Skin of body (tissue), 2 donors: Measurements from ENCODE around the gene CST7. TPM values are rescaled to one million over a fixed set of nuclear protein-coding genes. Genes with fewer than 3 reads are reported as not detected.
"Not testable (repeated sequence)": the region's sequence is repeated elsewhere in the genome, so short reads cannot be mapped to it uniquely, and the experiment has no call there.

Source experiments
- DNase-seq: peaks from one replicate; lab custom pipeline; 2025; lab: John Stamatoyannopoulos, UW
- total RNA-seq: library from RNA; depleted of rRNA; stranded (reverse); fragments of >200 nt; gene quantifications from one replicate; pipeline ENCODE4 v1.2.3, GENCODE V29; 2014

The CST7 gene
- total RNA-seq, 1 donor from 2014 or later = 9.4 TPM

DNA sequence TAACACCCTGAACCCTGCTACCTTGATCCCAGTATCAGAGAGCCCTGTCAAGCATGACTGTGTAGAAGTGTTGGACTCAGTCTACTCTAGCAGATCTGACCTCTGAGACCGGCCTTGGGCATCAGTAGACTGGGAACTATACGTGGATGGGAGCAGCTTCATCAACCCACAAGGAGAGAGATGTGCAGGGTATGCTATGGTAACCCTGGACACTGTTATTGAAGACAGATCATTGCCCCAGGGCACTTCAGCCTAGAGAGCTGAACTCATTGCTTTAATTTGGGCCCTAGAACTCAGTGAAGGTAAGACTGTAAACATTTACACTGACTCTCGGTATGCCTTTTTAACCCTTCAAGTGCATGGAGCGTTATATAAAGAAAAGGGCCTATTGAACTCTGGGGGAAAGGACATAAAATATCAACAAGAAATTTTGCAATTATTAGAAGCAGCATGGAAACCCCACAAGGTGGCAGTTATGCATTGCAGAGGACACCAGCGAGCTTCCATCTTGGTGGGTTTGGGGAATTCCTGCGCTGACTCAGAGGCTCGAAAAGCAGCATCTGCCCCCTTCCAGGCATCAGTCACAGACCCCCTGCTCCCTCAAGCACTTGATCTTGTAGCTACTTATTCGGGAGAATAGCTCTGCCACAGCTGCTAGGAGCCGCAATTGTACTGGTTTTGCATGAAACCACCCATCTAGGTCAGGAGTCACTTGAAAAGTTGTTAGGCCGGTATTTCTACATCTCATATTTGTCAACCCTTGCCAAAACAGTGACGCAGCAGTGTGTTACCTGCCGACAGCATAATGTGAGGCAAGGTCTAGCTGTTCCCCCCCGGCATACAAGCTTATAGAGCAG lies 19.0 kb upstream of the CST7 start:
- DNase-seq = peak; percentile 26

- not testable (repeated sequence) for DNase-seq
Observed at GRCh38 chr20:24930724-24931688, 18.1 kb upstream of the CST7 start.

GRCh38 chr20:24931893-24932292 lies 17.2 kb upstream of the CST7 start:
- not testable (repeated sequence) for DNase-seq

- DNase-seq = no peak
Observed at GRCh38 chr20:24933266-24933908, 15.7 kb upstream of the CST7 start.

- DNase-seq = no peak
Observed at GRCh38 chr20:24934101-24934661, 14.9 kb upstream of the CST7 start.

DNA sequence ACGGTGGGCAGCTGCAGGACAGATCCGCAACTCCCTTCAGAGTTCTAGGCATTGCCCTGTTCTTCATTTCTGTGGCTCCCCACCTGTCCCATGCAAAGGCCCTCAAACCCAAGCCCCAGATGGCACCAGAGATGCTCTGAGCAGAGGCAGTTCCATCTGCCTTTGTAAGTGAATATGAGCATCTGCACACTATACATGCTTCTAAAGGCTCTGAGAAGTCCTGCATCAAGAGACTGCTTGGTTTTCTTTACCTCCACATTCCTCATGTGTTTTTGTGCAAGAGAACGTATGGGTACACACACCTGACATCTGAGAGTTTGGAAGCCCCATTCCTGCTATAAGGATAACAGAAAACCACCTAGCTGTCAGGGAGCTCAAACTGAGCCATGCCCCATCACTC lies 14.4 kb upstream of the CST7 start:
- DNase-seq = no peak

DNA sequence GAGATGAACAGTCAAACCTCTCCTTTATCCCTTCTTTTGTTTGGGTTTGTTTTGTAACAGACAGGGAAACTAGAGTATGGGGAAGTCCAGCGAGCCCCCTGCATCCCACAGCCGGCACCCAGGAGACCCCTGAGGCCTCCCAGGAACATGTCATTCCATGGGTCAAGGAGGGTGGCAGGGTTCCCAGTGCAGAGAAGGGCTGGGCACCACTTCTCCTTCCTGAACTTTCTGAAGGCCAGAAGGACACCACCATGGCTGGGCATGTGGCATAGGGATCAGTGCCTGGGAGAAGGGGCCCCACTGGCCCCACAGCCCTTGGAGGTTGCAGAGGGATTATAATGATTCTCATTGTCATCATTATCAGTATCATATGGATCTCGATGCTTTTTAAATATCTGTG lies 13.9 kb upstream of the CST7 start:
- DNase-seq = no peak

- DNase-seq = no peak
Observed at GRCh38 chr20:24935766-24936525, 13.1 kb upstream of the CST7 start.

DNA sequence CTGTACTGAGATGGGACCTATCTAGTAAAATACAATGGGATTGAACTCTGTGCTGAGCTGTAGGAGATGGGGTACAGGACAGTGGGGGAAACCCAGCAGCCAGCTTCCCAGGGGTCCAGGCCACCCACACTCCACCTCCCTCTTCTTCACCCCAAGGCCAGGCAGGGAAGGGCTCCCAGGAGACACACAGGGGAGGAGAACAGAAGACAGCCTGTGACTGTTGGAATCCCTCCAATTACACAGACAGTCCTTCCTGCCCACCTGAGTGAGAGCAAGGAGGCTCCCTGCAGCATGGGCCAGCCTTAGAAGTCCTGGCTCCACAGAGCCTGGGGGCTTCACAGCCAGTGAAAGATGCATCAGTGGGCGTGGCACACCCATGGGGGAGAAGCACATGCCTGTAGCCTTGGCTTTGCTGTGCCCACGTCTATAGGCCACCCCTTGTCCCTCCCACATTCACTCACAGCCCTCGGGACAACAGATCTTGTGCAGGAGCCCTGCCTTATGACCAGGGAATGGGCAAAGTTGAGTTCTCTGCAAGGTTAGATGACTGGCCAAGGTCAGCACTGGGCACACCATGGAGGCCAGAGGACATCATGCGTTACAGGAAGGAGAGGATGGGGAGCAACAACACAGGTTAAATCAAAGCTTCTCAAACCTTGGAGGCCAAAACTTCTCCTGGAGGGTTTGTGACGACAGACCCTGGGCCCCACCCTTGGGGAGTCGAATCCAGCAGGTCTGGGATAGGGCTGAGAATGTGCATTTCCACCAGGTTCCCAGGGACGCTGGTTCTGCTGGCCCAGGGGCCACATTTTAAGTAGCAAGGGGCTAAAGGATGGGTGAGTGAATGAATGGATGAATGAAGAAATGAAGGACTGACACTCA lies 12.3 kb upstream of the CST7 start:
- no peak for DNase-seq

- no peak for DNase-seq
Observed at GRCh38 chr20:24937579-24937978, 11.5 kb upstream of the CST7 start.

GRCh38 chr20:24938498-24938897 lies 10.6 kb upstream of the CST7 start:
- no peak for DNase-seq

DNA sequence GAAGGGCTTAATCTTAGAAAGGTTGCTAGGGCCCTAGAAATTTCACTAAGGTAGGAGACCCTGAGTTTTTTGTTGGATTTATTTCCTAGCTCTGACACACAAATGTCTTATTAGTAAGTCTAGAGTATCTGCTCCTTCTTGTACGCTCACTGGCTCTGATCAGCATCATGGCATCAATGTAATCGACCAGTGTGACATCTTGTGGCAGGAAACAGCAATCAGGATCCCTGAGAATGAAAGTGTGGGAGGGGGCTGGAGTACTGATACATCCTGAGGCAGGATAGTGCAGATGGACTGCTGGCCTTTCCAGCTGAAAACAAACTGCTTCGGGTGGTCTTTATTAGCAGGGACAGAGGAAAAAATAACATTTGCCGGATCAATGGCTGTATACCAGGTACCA lies 10.0 kb upstream of the CST7 start:
- DNase-seq = no peak

DNA sequence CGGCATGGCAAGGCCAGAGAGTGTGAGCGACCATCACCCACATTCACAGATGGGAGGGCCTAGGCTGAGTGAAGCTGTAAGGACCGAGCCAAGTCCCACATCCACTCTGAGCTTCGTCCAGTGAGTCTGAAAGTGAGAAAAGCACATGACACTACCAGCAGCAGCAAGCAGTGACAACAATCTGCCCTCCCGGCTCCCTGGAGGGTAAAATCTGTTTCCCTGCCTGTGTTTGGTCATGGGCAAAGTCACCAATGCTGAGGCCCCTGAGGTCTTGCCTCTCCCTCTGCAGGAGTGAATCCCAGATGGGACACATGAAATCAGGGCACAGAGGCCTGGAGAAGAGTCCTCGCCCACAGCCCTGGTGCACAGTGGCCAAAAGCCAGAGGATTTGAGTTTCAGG lies 6.4 kb upstream of the CST7 start:
- DNase-seq = no peak

DNA sequence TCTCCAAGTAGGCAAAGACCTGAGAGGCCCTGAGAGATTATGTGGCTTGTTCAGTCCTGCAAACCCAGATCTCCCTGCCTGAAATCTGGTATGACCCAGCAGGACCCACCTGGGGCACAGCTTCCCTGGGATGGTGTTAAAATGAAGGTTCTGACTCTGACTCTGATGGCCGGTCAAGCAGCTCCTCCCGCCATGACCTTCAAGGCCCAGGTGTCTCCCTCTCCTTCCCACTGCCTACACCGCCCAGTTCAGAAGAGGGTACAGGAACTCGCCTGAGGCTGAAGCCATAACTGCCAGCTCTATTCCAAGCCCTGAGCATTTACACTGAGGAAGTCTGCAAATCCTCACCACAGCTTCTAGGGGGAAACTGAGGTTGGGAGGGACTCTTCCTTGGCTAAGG lies 5.9 kb upstream of the CST7 start:
- no peak for DNase-seq

- no peak for DNase-seq
Observed at GRCh38 chr20:24943731-24944130, 5.3 kb upstream of the CST7 start.

GRCh38 chr20:24946376-24946775 lies 2.7 kb upstream of the CST7 start:
- DNase-seq = not testable (repeated sequence)

DNA sequence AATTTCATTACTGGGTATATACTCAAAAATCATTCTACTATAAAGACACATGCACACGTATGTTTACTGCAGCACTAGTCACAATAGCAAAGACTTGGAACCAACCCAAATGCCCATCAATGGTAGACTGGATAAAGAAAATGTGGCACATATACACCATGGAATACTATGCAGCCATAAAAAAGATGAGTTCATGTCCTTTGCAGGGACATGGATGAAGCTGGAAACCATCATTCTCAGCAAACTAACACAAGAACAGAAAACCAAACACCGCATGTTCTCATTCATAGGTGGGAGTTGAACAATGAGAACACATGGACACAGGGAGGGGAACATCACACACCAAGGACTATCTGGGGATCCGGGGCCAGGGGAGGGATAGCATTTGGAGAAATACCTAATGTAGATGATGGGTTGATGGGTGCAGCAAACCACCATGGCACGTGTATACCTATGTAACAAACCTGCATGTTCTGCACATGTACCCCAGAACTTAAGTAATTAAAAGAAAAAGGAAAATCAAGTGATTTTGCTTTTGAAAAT lies 602 bp upstream of the CST7 start:
- not testable (repeated sequence) for DNase-seq

- DNase-seq = no peak
Observed at GRCh38 chr20:24949756-24950127, 673 bp downstream of the CST7 start.

GRCh38 chr20:24950128-24950835 lies 1.2 kb downstream of the CST7 start:
- DNase-seq = no peak
